GDM1 (cell line): ENCODE data around the gene LAMB3.
"Not testable (repeated sequence)": the region's sequence is repeated elsewhere in the genome, so short reads cannot be mapped to it uniquely, and the experiment has no call there.

Source experiments
- DNase-seq: peaks from one replicate; lab custom pipeline; 2025; lab: John Stamatoyannopoulos, UW

LAMB3 gene

GRCh38 chr1:209652121-209652735, at the start of gene LAMB3:
Gene LAMB3, minus strand, starts transcription at chr1:209652425. Its CDS starts 1,481 bp downstream, at chr1:209650944.
- no peak for DNase-seq

DNA sequence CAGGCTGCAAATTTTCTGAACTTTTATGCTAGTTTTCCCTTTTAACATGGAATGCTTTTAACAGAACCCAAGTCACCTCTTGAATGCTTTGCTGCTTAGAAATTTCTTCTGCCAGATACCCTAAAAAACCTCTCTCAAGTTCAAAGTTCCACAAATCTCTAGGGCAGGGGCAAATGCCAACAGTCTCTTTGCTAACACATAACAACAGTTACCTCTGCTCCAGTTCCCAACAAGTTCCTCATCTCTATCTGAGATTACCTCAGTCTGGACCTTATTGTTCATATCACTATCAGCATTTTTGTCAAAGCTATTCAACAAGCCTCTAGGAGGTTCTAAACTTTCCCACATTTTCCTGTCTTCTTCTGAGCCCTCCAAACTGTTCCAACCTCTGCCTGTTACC, 48.5 kb upstream of the LAMB3 start:
- DNase-seq, result not testable (repeated sequence)

- no peak for DNase-seq
These were observed 44.9 kb upstream of the LAMB3 start for GRCh38 chr1:209697126-209697525.

- DNase-seq, result no peak
These were observed 44.4 kb upstream of the LAMB3 start for GRCh38 chr1:209696673-209697072.

DNA sequence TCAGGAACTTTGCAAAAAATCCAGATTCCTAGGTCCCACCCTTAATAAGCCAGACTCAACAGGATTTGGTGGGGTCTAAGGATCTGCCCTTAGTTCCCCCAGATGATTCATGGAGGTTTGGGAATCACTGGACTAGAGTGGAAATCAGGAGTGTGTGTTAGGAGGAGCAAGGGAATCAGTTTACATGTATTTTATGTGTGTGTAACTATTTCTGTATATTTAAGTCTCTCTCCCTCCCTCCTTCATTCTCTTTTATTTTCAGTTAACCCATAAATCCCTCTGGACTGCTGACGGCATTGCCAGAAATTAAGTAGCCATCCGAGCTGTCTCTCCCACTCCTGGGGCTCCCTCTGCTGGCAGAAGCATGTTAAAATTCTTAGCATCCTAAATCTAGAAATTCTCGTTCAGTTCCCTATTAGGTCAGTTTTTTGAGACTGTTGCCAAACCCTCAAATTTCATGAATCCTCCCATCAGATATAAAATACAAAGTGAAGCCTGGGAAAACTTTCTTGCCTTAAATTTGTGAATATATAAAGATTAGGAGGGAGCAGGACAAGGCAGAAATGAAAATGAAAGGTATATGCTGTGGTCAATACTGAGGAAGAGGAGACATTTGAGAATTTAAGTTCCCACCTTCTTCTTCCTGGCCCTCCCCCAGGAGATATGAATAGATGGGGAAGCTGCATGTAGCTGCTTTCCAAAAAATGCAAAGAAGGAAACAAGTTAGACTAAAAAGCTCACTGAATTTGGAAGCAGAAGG, 40.7 kb upstream of the LAMB3 start:
- DNase-seq, result peak; percentile 57

- DNase-seq, result no peak
These were observed 40.1 kb upstream of the LAMB3 start for GRCh38 chr1:209692296-209692695.

DNA sequence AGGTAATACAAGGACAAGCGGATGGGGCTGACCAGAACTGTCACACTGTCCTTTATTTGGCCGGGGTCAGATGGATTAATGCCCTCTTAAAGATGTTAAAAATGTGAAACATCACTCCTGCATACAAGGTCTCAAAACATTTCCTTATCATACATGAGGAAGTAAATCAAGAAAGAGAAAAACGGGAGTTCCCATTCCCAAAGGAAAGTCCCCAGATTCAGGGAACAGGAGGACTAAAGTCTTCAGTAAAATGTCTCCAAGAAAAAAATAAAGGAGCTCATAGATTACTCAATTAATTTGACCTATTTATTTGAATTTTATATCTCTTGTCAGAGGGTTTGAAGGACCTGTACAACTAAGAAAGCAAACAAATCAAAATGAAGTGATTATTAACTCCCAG, 39.0 kb upstream of the LAMB3 start:
- no peak for DNase-seq

DNA sequence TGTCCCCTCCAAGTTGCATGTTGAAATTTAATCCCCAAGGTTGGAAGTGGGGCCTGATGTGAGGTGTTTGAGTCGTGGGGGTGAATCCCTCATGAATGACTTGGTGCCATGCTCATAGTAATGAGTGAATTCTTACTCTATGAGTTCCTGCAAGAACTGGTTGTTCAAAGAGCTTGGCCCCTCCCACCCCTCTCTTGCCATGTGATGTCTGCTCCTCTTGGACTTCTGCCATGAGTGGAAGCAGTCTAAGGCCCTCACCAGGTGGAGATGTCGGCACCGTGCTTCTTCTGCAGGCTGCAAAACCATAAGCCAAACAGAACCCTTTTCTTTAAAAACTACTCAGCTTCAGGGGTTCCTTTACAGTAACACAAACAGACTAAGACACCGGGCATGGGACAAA, 37.3 kb upstream of the LAMB3 start:
- DNase-seq, result no peak

GRCh38 chr1:209688746-209689234, 36.6 kb upstream of the LAMB3 start:
- DNase-seq, result no peak

DNA sequence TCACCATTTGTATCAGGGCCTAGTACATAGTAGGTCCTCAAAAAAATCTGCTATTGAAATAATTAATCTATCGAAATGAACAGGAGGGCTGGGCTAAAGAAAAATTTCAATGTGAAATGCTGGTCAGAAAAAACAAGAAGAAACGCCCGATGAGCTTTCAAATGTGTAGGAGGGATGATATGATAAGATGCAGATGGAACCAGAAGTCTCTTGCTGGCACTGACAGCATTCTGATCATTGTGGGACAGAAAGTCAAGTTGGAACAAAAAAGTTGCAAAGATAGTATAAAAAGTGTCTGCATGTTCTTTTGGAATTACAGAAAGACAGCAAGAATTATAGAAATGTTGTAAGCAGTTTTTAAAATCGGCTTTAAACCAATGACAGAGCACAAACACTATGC, 34.1 kb upstream of the LAMB3 start:
- DNase-seq, result no peak

- DNase-seq, result no peak
These were observed 33.6 kb upstream of the LAMB3 start for GRCh38 chr1:209685821-209686220.

GRCh38 chr1:209678981-209679539, 26.8 kb upstream of the LAMB3 start:
- no peak for DNase-seq

DNA sequence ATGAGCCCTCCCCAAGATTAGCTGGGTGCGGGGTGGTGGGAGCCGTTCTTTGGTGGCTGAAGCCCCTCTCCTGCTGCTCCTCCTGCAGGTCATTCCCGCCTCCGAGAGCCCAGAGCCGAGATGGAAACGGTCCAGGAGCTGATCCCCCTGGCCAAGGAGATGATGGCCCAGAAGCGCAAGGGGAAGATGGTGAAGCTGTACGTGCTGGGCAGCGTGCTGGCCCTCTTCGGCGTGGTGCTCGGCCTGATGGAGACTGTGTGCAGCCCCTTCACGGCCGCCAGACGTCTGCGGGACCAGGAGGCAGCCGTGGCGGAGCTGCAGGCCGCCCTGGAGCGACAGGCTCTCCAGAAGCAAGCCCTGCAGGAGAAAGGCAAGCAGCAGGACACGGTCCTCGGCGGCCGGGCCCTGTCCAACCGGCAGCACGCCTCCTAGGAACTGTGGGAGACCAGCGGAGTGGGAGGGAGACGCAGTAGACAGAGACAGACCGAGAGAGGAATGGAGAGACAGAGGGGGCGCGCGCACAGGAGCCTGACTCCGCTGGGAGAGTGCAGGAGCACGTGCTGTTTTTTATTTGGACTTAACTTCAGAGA, 23.4 kb upstream of the LAMB3 start:
- DNase-seq, result no peak

DNA sequence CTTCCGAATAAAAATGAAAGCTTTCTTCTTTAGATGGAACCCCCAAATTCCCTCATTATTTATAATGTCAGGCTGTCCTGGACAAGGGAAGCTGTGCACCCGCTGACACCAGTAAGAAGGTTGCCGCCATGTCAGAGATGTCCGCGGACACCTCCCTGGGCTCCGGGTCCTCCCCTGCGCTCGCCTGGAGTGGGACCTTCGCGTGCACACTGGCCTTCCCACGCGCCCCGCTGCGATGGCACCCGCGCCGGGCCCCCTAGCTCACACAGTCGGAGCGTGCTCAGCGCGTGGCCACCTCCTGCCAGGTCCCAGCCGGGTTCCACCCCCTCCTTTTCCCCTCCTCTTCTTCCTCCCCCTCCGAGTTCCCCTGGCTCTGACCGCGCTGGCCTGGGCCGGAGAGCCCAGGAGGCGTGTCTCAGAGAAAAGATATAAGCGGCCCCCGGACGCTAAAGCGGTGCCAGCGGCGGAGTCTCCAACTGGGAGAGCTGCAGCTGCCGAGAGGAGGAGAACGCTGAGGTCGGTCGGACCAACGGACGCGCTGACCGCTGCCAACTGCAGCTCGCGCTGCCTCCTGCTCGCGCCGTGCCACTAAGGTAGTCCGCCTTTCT, 22.8 kb upstream of the LAMB3 start, which contains the start of gene G0S2:
Gene G0S2 (plus strand): TSS at position 456 of the 608 bp plus-strand sequence. CDS start 273 bp downstream, outside the sequence.
- DNase-seq, result no peak

- DNase-seq, result no peak
These were observed 21.6 kb upstream of the LAMB3 start for GRCh38 chr1:209673631-209674417.

- DNase-seq, result no peak
These were observed 20.7 kb upstream of the LAMB3 start for GRCh38 chr1:209672705-209673630.

- no peak for DNase-seq
These were observed 18.3 kb upstream of the LAMB3 start for GRCh38 chr1:209670441-209671082.

DNA sequence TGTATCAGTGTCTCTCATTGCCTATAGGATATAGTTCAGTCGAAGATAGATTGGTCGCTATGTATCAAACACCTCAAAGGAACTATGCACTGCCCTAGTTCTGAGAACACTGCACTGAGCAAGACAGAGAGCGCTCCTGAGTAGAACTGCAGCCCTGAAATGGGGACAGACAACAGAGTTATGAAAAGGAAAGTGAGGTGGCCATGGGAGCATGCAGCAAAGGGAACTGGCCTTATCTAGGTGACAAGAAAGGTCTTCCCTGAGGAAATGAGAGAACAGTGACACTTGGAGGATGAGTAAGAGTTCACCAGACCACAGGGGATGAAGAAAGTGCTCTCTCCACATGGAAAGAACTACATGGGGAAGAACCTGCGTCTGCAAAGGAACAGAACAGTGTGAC, 15.5 kb upstream of the LAMB3 start:
- no peak for DNase-seq

- DNase-seq, result no peak
These were observed 14.9 kb upstream of the LAMB3 start for GRCh38 chr1:209667103-209667502.

- no peak for DNase-seq
These were observed 10.7 kb upstream of the LAMB3 start for GRCh38 chr1:209662879-209663327.
